GM23338 (cell line): Measurements from ENCODE around the gene KCNT2.

Experiments used
- CREB1 ChIP-seq: fragments of 250-450 bp; sonication (Bioruptor Pico); IDR thresholded peaks from 2 replicates; pipeline ENCODE4 v1.5.0; 2020; ENCODE audit warnings: low read depth, mild to moderate bottlenecking, moderate library complexity
- EZH2 ChIP-seq: fragments of 200-600 bp; sonication (generic); IDR thresholded peaks from one replicate; pipeline ENCODE4 v1.8.0; 2017; ENCODE audit warnings: antibody characterized with exemption, mild to moderate bottlenecking, low read depth; ENCODE audit not compliant: unreplicated experiment
- EZH2phosphoT487 ChIP-seq: fragments of 200-600 bp; sonication (generic); IDR thresholded peaks from one replicate; pipeline ENCODE4 v1.8.1; 2018; ENCODE audit warnings: antibody characterized with exemption; ENCODE audit not compliant: unreplicated experiment
- JUNB ChIP-seq: IDR thresholded peaks from one replicate; pipeline ENCODE4 v1.6.1; 2016; ENCODE audit warnings: antibody characterized with exemption; ENCODE audit not compliant: unreplicated experiment
- POLR2AphosphoS5 ChIP-seq: IDR thresholded peaks from 2 replicates; pipeline ENCODE4 v1.6.1; 2016; ENCODE audit warnings: antibody characterized with exemption, low read depth
- ZNF114 ChIP-seq: fragments of 250-450 bp; sonication (Bioruptor Pico); IDR thresholded peaks from 2 replicates; pipeline ENCODE4 v1.5.0; 2020; ENCODE audit warnings: mild to moderate bottlenecking, moderate library complexity
- ZNF331 ChIP-seq: fragments of 250-450 bp; sonication (Bioruptor Pico); IDR thresholded peaks from 2 replicates; pipeline ENCODE4 v1.5.0; 2020; ENCODE audit warnings: low read depth, mild to moderate bottlenecking, moderate library complexity
- TF ChIP-seq, protein P1 (sequence below), 2 experiments: fragments of 200-600 bp in 1 of 2; sonication (generic) in 1 of 2; conservative IDR thresholded peaks; 2 replicates each; pipeline versions ENCODE4 v1.5.1 to v1.6.1; 2016 to 2017; ENCODE audit warnings: antibody characterized with exemption in 2 of 2, low read depth in 2 of 2, mild to moderate bottlenecking in 2 of 2, moderate library complexity in 1 of 2
- TF ChIP-seq, protein P2 (sequence below): IDR thresholded peaks from one replicate; pipeline ENCODE4 v1.6.1; 2018; ENCODE audit warnings: antibody characterized with exemption; ENCODE audit not compliant: unreplicated experiment
- TF ChIP-seq, protein P3 (sequence below): IDR thresholded peaks from 2 replicates; pipeline ENCODE4 v1.6.1; 2016; ENCODE audit warnings: antibody characterized with exemption

DNA sequence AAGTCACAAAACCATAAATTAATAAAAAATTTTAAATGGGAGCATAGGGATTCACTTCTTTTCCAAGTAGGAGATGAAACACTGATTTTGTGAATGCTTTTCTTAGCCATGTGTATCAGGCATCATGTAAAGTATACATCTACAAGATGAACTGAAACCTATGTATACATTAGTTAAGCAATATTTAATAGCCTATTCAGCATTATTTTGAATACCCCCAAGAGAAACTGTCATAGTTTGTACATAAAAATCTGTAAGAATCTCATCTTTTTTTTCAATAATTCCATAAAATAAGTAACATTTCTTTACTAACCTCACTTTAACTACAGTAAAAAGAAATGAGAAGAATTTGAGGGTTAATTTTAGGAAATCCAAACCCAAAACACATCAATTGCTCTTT is 348.0 kb downstream of the KCNT2 start:
- TF ChIP-seq, protein P1, sequence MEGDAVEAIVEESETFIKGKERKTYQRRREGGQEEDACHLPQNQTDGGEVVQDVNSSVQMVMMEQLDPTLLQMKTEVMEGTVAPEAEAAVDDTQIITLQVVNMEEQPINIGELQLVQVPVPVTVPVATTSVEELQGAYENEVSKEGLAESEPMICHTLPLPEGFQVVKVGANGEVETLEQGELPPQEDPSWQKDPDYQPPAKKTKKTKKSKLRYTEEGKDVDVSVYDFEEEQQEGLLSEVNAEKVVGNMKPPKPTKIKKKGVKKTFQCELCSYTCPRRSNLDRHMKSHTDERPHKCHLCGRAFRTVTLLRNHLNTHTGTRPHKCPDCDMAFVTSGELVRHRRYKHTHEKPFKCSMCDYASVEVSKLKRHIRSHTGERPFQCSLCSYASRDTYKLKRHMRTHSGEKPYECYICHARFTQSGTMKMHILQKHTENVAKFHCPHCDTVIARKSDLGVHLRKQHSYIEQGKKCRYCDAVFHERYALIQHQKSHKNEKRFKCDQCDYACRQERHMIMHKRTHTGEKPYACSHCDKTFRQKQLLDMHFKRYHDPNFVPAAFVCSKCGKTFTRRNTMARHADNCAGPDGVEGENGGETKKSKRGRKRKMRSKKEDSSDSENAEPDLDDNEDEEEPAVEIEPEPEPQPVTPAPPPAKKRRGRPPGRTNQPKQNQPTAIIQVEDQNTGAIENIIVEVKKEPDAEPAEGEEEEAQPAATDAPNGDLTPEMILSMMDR (conservative IDR thresholded peaks at IDR 0.05; ENCODE audit: low read depth in 2 of 2) = no peak
- TF ChIP-seq EZH2 (no peak), POLR2AphosphoS5 (no peak), CREB1 (CRISPR knock-in tag) (no peak), EZH2phosphoT487 (no peak), ZNF114 (no peak), JUNB (no peak), ZNF331 (CRISPR knock-in tag) (no peak)
- TF ChIP-seq, protein P2, sequence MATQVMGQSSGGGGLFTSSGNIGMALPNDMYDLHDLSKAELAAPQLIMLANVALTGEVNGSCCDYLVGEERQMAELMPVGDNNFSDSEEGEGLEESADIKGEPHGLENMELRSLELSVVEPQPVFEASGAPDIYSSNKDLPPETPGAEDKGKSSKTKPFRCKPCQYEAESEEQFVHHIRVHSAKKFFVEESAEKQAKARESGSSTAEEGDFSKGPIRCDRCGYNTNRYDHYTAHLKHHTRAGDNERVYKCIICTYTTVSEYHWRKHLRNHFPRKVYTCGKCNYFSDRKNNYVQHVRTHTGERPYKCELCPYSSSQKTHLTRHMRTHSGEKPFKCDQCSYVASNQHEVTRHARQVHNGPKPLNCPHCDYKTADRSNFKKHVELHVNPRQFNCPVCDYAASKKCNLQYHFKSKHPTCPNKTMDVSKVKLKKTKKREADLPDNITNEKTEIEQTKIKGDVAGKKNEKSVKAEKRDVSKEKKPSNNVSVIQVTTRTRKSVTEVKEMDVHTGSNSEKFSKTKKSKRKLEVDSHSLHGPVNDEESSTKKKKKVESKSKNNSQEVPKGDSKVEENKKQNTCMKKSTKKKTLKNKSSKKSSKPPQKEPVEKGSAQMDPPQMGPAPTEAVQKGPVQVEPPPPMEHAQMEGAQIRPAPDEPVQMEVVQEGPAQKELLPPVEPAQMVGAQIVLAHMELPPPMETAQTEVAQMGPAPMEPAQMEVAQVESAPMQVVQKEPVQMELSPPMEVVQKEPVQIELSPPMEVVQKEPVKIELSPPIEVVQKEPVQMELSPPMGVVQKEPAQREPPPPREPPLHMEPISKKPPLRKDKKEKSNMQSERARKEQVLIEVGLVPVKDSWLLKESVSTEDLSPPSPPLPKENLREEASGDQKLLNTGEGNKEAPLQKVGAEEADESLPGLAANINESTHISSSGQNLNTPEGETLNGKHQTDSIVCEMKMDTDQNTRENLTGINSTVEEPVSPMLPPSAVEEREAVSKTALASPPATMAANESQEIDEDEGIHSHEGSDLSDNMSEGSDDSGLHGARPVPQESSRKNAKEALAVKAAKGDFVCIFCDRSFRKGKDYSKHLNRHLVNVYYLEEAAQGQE = no peak
- TF ChIP-seq, protein P3, sequence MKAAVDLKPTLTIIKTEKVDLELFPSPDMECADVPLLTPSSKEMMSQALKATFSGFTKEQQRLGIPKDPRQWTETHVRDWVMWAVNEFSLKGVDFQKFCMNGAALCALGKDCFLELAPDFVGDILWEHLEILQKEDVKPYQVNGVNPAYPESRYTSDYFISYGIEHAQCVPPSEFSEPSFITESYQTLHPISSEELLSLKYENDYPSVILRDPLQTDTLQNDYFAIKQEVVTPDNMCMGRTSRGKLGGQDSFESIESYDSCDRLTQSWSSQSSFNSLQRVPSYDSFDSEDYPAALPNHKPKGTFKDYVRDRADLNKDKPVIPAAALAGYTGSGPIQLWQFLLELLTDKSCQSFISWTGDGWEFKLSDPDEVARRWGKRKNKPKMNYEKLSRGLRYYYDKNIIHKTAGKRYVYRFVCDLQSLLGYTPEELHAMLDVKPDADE = no peak
